ENCODE results near the gene TMEM258.

Gene TMEM258

GRCh38 chr11:61747967-61748285 is 44.5 kb downstream of the TMEM258 start:
- Histone ChIP-seq H3K9ac (ENCODE audit: low read depth, low read length) (no peak overlapping the region), H3K4me1 (ENCODE audit: control insufficient read depth, insufficient read depth, low read length) (peaks cover 13% of the 10 kb centered on the region), H3K4me3 (ENCODE audit: low read depth, low read length) (no peak overlapping the region)

DNA sequence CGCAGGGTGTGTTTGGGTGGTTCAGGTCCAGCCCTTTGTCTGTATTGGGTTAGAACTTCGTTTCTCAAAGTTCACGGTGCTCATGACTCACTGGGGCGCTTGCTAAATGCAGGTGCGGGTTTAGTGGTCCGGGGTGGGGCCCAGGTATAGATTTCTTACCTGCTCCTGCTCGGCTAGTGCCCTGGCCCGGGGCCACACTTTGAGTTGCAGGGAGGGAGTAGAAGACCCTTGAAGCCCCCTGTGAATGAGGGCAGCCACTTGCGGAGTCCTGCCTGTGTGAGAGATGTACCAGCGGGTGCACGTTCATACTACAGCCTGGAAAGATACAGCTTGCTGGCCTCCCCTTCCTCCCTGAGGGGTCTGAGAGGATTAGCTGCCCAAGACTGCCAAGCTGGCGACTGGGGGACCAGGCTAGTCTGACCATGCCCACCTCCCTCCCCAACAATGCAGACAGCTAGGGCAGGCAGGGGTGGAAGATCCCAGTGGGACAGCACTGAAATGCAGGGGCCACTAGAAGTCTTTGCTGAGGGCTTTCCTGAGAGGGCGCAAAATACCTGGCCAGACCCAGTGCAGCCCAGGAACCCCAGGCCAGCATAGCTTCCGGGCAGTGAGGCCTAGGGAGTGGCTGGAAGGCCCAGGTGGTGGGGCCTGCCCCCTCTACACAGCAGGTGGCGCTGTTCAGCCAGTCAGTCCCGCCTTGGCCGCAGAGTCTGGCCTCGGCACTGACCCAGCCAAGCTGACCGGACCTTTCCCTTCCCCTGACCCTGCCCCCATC is 45.0 kb downstream of the TMEM258 start:
- Histone ChIP-seq H3K9ac (ENCODE audit: low read depth, low read length) (no peak overlapping the region), H3K4me3 (ENCODE audit: low read depth, low read length) (no peak overlapping the region), H3K27me3 (ENCODE audit: control insufficient read depth, insufficient read depth, low read length) (peaks cover 9% of the 10 kb centered on the region), H3K4me1 (ENCODE audit: control insufficient read depth, insufficient read depth, low read length) (peaks cover 12% of the 10 kb centered on the region), H3K9me3 (ENCODE audit: control insufficient read depth, insufficient read depth, low read length) (no peaks in the 10 kb centered on the region), H3K36me3 (ENCODE audit: control insufficient read depth, insufficient read depth, low read length) (peaks cover 4% of the 10 kb centered on the region)

More at GRCh38 chr11:61747967-61748285, 44.5 kb downstream of the TMEM258 start:
- Histone ChIP-seq H3K36me3 (ENCODE audit: control insufficient read depth, insufficient read depth, low read length) (peaks cover 4% of the 10 kb centered on the region), H3K9me3 (ENCODE audit: control insufficient read depth, insufficient read depth, low read length) (no peaks in the 10 kb centered on the region), H3K27me3 (ENCODE audit: control insufficient read depth, insufficient read depth, low read length) (peaks cover 11% of the 10 kb centered on the region)

GRCh38 chr11:61746442-61747191 is 45.8 kb downstream of the TMEM258 start:
- Histone ChIP-seq H3K27me3 (ENCODE audit: control insufficient read depth, insufficient read depth, low read length) (peaks cover 5% of the 10 kb centered on the region), H3K4me3 (ENCODE audit: low read depth, low read length) (no peak overlapping the region), H3K36me3 (ENCODE audit: control insufficient read depth, insufficient read depth, low read length) (peaks cover 7% of the 10 kb centered on the region)

DNA sequence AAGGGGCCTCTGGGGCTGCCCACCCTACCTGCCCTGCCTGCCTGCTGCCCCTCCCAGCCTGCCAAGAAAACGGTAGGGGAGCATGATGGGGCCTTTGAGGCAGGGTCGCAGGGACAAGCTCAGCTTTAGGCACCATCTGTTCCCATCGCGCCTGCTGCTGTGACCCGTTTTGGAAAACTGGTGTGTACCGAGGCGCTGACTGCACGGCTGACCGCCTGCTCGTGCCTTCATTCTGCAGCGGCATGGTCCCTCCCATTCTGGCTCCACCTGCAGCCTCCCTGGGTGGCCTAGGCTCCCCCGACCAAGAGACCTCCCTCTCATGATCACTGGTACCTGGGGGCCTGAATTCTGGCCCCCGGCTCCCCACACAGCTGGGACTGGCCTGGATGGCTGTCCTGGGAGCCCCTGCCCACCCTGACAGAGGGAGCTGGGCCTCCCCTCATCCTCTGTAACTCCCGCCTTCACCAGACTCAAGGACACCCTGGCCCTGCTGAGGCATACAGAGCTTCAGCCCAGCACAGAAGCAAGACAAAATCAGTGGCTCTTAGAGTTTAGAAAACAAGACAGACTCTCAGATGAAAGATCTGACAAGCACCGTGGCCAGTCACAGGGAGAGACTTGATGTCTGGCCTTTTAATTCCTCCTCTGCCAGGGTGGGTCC is 46.5 kb downstream of the TMEM258 start:
- no peak overlapping the region for H3K4me3 ChIP-seq (ENCODE audit: low read depth, low read length)
- H3K4me1 ChIP-seq (ENCODE audit: control insufficient read depth, insufficient read depth, low read length), result peaks cover 12% of the 10 kb centered on the region
- H3K36me3 ChIP-seq (ENCODE audit: control insufficient read depth, insufficient read depth, low read length), result peaks cover 7% of the 10 kb centered on the region
- H3K9me3 ChIP-seq (ENCODE audit: control insufficient read depth, insufficient read depth, low read length), result no peaks in the 10 kb centered on the region
- no peak overlapping the region for H3K9ac ChIP-seq (ENCODE audit: low read depth, low read length)
- H3K27me3 ChIP-seq (ENCODE audit: control insufficient read depth, insufficient read depth, low read length), result peaks cover 2% of the 10 kb centered on the region

More at GRCh38 chr11:61746442-61747191, 45.8 kb downstream of the TMEM258 start:
- no peak overlapping the region for H3K9ac ChIP-seq (ENCODE audit: low read depth, low read length)
- peaks cover 12% of the 10 kb centered on the region for H3K4me1 ChIP-seq (ENCODE audit: control insufficient read depth, insufficient read depth, low read length)
- no peaks in the 10 kb centered on the region for H3K9me3 ChIP-seq (ENCODE audit: control insufficient read depth, insufficient read depth, low read length)

- Histone ChIP-seq H3K9me3 (ENCODE audit: control insufficient read depth, insufficient read depth, low read length) (no peaks in the 10 kb centered on the region), H3K9ac (ENCODE audit: low read depth, low read length) (no peak overlapping the region), H3K36me3 (ENCODE audit: control insufficient read depth, insufficient read depth, low read length) (peaks cover 7% of the 10 kb centered on the region), H3K4me1 (ENCODE audit: control insufficient read depth, insufficient read depth, low read length) (peaks cover 9% of the 10 kb centered on the region), H3K4me3 (ENCODE audit: low read depth, low read length) (no peak overlapping the region), H3K27me3 (ENCODE audit: control insufficient read depth, insufficient read depth, low read length) (peaks cover 2% of the 10 kb centered on the region)
These were observed 47.7 kb downstream of the TMEM258 start for GRCh38 chr11:61744609-61745156.

DNA sequence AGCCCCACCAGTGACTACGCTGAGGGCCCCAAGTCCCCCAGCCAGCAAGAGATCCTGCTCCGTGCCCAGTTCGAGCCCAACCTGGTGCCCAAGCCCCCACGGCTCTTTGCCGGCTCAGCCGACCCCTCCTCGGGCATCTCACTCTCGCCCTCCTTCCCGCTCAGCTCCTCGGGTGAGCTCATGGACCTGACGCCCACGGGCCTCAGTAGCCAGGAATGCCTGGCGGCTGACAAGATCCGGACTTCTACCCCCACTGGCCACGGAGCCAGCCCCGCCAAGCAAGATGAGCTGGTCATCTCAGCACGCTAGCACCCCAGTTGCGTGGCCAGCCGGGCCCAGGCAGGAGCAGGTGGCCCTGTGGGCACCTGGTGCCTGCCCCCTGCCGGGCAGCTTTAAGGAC is 48.2 kb downstream of the TMEM258 start:
- Histone ChIP-seq H3K9ac (ENCODE audit: low read depth, low read length) (no peak overlapping the region), H3K36me3 (ENCODE audit: control insufficient read depth, insufficient read depth, low read length) (peaks cover 7% of the 10 kb centered on the region), H3K27me3 (ENCODE audit: control insufficient read depth, insufficient read depth, low read length) (peaks cover 2% of the 10 kb centered on the region), H3K4me3 (ENCODE audit: low read depth, low read length) (no peak overlapping the region), H3K9me3 (ENCODE audit: control insufficient read depth, insufficient read depth, low read length) (no peaks in the 10 kb centered on the region), H3K4me1 (ENCODE audit: control insufficient read depth, insufficient read depth, low read length) (peaks cover 6% of the 10 kb centered on the region)

- no peak overlapping the region for H3K9ac ChIP-seq (ENCODE audit: low read depth, low read length)
- H3K4me3 ChIP-seq (ENCODE audit: low read depth, low read length), result no peak overlapping the region
- H3K4me1 ChIP-seq (ENCODE audit: control insufficient read depth, insufficient read depth, low read length), result peaks cover 4% of the 10 kb centered on the region
- peaks cover 7% of the 10 kb centered on the region for H3K36me3 ChIP-seq (ENCODE audit: control insufficient read depth, insufficient read depth, low read length)
- peaks cover 2% of the 10 kb centered on the region for H3K27me3 ChIP-seq (ENCODE audit: control insufficient read depth, insufficient read depth, low read length)
- H3K9me3 ChIP-seq (ENCODE audit: control insufficient read depth, insufficient read depth, low read length), result no peaks in the 10 kb centered on the region
These were observed 48.8 kb downstream of the TMEM258 start for GRCh38 chr11:61743486-61744095.

DNA sequence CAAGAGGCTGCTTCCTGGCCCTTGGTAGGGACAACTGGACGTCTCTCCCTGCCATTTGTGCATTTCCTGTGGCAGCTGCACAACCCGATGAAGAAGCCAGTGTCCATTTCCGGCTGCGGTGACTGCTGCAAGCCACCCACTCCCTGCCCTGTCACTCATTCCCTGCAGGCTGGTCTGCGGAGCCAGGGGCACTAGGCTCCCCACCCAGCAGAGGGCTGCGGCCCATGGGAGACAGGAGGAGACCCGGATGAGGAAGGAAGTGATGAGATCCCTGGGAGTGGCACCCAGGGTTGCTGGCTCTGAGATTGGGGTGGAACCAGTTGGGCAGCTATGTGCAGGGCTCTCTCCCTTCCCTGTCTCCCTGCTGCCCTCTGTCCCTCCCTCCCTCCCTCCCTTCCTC is 50.0 kb downstream of the TMEM258 start:
- Histone ChIP-seq H3K4me3 (ENCODE audit: low read depth, low read length) (no peak overlapping the region), H3K9me3 (ENCODE audit: control insufficient read depth, insufficient read depth, low read length) (no peaks in the 10 kb centered on the region), H3K27me3 (ENCODE audit: control insufficient read depth, insufficient read depth, low read length) (no peaks in the 10 kb centered on the region), H3K4me1 (ENCODE audit: control insufficient read depth, insufficient read depth, low read length) (peaks cover 3% of the 10 kb centered on the region), H3K9ac (ENCODE audit: low read depth, low read length) (no peak overlapping the region), H3K36me3 (ENCODE audit: control insufficient read depth, insufficient read depth, low read length) (peaks cover 7% of the 10 kb centered on the region)

GRCh38 chr11:61739966-61740365 is 52.4 kb downstream of the TMEM258 start:
- no peak overlapping the region for H3K9ac ChIP-seq (ENCODE audit: low read depth, low read length)
- H3K27me3 ChIP-seq (ENCODE audit: control insufficient read depth, insufficient read depth, low read length), result no peaks in the 10 kb centered on the region
- no peak overlapping the region for H3K4me3 ChIP-seq (ENCODE audit: low read depth, low read length)
- H3K36me3 ChIP-seq (ENCODE audit: control insufficient read depth, insufficient read depth, low read length), result peaks cover 12% of the 10 kb centered on the region
- H3K9me3 ChIP-seq (ENCODE audit: control insufficient read depth, insufficient read depth, low read length), result no peaks in the 10 kb centered on the region
- H3K4me1 ChIP-seq (ENCODE audit: control insufficient read depth, insufficient read depth, low read length), result peaks cover 2% of the 10 kb centered on the region

DNA sequence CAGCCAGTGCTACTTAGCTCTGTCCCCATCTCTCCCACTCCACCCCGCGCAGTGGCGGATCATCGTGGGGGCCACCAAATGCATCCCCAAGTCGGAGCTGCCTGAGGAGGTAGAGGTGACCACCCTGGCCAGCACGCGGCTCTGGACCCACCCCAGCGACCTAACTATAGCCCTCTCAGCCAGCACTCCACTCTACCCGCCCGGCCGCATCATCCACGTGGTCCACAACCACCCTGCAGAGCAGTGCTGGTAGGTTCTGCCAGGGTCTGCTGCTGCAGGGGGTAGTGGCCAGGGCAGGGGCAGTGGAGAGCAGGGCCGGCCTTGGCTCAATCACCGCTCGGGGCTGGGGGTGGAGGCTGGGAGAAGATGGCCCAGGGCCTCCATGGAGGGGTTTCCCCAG is 53.0 kb downstream of the TMEM258 start:
- H3K4me1 ChIP-seq (ENCODE audit: control insufficient read depth, insufficient read depth, low read length), result peaks cover 2% of the 10 kb centered on the region
- no peaks in the 10 kb centered on the region for H3K27me3 ChIP-seq (ENCODE audit: control insufficient read depth, insufficient read depth, low read length)
- H3K9ac ChIP-seq (ENCODE audit: low read depth, low read length), result no peak overlapping the region
- H3K9me3 ChIP-seq (ENCODE audit: control insufficient read depth, insufficient read depth, low read length), result no peaks in the 10 kb centered on the region
- H3K36me3 ChIP-seq (ENCODE audit: control insufficient read depth, insufficient read depth, low read length), result peaks cover 12% of the 10 kb centered on the region
- H3K4me3 ChIP-seq (ENCODE audit: low read depth, low read length), result no peak overlapping the region
